ENCODE results near the gene ANGPTL8. TPM values are rescaled to one million over a fixed set of nuclear protein-coding genes. Genes with fewer than 3 reads are reported as not detected.

The ANGPTL8 gene
- total and polyA plus RNA-seq, 7 donors: 0.08 to 14.6 (median 0.48) TPM; not detected in 2

DNA sequence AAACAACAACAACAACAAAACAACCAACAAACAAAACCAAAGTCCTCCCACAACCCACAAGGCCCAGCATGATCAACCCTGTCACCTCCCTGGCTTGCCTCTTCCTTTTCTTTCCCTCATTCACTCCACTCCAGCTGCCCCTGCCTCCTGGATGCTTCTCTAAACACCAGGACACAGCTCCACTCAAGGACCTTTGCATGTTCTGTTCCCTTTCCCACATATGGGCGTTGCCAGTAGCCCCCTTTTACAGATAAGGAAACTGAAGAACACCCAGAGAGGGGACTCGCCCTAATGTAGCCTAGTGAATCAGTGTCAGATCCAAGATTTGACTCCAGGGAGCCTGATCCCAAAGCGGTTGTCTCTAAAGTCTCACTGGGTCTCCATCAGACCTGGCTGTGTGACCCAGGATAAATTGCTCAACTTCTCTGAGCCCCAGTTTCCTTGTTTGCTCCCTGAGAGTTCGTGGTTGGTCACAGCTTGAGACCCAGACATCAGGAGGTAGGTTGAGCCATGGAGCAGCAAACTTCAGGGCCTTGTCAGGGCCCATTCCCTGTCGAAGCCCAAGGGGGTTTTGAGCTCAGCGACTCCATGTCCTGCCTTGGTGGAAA, 25.9 kb downstream of the ANGPTL8 start:
- peaks cover 0 to 27% (median 7%) of the 10 kb centered on the region in 3 donors for H3K27me3 ChIP-seq (ENCODE audit: insufficient read depth in 3 of 3, low read length in 2 of 3)
- WGBS, 3 donors: 84 to 87% (median 86%) methylated on average over 6 of the region's 6 CpGs
- no peaks in the 10 kb centered on the region for H3K9me3 ChIP-seq
- H3K36me3 ChIP-seq (ENCODE audit: insufficient read depth in 1 of 2, low read depth in 1 of 2): no peaks in the 10 kb centered on the region
- no peak overlapping the region for H3K4me3 ChIP-seq
- ATAC-seq (no peak), DNase-seq (no peak)
- no peak overlapping the region for H3K27ac ChIP-seq
- TF ChIP-seq, protein P1, sequence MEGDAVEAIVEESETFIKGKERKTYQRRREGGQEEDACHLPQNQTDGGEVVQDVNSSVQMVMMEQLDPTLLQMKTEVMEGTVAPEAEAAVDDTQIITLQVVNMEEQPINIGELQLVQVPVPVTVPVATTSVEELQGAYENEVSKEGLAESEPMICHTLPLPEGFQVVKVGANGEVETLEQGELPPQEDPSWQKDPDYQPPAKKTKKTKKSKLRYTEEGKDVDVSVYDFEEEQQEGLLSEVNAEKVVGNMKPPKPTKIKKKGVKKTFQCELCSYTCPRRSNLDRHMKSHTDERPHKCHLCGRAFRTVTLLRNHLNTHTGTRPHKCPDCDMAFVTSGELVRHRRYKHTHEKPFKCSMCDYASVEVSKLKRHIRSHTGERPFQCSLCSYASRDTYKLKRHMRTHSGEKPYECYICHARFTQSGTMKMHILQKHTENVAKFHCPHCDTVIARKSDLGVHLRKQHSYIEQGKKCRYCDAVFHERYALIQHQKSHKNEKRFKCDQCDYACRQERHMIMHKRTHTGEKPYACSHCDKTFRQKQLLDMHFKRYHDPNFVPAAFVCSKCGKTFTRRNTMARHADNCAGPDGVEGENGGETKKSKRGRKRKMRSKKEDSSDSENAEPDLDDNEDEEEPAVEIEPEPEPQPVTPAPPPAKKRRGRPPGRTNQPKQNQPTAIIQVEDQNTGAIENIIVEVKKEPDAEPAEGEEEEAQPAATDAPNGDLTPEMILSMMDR (IDR thresholded peaks at IDR 0.05): no peak
- no peaks in the 10 kb centered on the region for H3K4me1 ChIP-seq
- intact Hi-C loops (cut with DNase I): no loop called here

DNA sequence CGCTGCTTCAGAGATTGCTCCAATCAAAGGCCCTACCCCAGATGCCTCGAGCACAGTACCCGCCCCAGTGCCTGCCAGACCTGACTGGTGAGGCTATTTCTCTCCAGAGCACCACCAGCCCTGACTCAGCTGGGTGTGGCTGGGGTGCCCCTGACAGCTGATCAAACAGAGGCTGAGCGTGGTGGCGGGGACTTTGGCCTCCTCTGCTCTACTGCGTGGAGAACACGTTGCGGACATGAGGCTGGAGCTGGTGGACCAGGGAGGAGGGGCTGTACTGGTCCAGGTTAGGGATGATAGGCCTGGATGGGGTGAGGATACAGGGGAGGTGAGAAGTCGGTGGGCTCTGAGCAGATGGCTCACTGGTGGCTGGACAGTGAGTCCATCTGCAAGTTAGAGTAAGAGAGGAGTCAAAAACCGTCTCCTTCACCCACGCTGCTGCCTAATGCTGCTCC, 26.4 kb downstream of the ANGPTL8 start:
- WGBS, 3 donors: 61 to 67% (median 67%) methylated on average over 11 of the region's 11 CpGs
- no peak overlapping the region for H3K27ac ChIP-seq
- H3K36me3 ChIP-seq (ENCODE audit: insufficient read depth in 1 of 2, low read depth in 1 of 2): no peaks in the 10 kb centered on the region
- H3K9me3 ChIP-seq: no peaks in the 10 kb centered on the region
- H3K27me3 ChIP-seq (ENCODE audit: insufficient read depth in 3 of 3, low read length in 2 of 3): peaks cover 0 to 24% (median 7%) of the 10 kb centered on the region in 3 donors
- TF ChIP-seq, protein P1 (IDR thresholded peaks at IDR 0.05): no peak
- ATAC-seq: peak in 1 of 4 donors; percentile 27
- no peak for DNase-seq
- intact Hi-C loops (cut with DNase I): no loop called here
- no peaks in the 10 kb centered on the region for H3K4me1 ChIP-seq
- no peak overlapping the region for H3K4me3 ChIP-seq

DNA sequence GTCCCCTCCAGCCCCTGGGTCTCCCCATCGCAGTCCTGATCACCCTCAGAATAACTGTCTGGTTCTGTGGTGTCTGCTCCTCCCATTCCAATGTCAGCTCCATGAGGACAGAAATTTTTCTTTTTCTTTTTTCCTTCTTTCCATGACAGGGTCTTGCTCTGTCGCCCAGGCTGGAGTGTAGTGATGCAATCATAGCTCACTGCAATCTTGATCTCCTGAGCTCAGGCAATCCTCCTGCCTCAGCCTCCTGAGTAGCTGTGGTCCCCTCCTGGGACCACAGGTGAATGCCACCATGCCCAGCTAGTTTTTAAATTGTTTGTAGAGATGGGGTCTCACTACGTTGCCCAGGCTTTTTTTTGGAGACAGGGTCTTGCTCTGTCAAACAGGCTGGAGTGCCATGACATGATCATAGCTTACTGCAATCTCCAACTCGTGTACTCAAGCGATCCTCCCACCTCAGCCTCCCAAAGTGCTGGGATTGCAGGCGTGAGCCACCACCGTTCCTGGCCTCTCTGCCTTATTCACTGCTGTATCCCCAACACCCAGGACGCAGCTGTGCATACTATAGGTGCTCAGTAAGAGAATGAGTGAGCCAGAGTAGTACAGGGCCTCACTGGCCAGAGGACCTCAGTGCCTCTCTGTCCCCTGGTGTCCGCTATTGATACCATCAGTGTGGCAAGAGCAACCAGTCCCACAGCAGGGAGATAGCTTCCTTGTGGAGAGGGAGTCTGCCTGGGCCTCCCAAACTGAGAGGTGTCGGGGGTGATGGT, 28.1 kb downstream of the ANGPTL8 start:
- Histone ChIP-seq H3K36me3 (ENCODE audit: insufficient read depth in 1 of 2, low read depth in 1 of 2) (no peaks in the 10 kb centered on the region), H3K9me3 (no peaks in the 10 kb centered on the region), H3K4me1 (no peaks in the 10 kb centered on the region), H3K27ac (no peak overlapping the region), H3K4me3 (no peak overlapping the region), H3K27me3 (ENCODE audit: insufficient read depth in 3 of 3, low read length in 2 of 3) (peaks cover 0 to 23% (median 6%) of the 10 kb centered on the region in 3 donors)
- ATAC-seq: no peak
- intact Hi-C loops (cut with DNase I): no loop called here
- 87 to 88% (median 87%) methylated on average over 10 of the region's 10 CpGs for WGBS, 3 donors
- no peak for DNase-seq
- TF ChIP-seq, protein P1 (IDR thresholded peaks at IDR 0.05): no peak

DNA sequence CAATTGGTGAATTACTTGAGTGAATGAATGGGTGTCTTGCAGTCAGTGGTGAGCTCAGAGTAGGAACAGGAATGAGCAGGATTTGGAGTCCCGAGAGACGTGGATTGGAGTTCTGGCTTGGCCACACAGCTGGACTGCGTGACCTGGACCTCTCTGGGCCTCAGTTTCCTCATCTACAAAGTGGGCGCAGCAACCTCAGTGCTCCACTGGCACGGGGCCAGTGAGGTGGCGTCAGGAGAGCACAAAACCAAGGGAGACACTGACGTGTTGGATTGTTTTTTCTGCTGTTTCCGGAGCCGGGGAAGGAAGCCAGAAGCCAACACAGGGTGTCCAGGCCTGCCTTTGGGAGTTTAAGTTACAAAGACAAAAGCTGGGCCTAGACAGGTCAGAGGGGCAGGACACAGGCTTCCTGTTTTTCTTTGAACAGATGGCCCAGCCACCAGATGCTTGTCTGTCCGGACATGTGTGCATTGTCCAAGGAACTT, 29.4 kb downstream of the ANGPTL8 start:
- H3K4me1 ChIP-seq: no peaks in the 10 kb centered on the region
- TF ChIP-seq, protein P1 (IDR thresholded peaks at IDR 0.05): no peak
- WGBS, 3 donors: 23 to 36% (median 34%) methylated on average over 10 of the region's 10 CpGs
- ATAC-seq (peak; percentile 32 to 78 (median 63)), DNase-seq (peak; percentile 61 to 82)
- intact Hi-C loops (cut with DNase I): loop anchor here in 1 of 2 donors (1.0 kb wide), 1 partner anchor 43 kb away; no protein-coding TSS in a partner anchor
- no peaks in the 10 kb centered on the region for H3K9me3 ChIP-seq
- no peak overlapping the region for H3K4me3 ChIP-seq
- H3K36me3 ChIP-seq (ENCODE audit: insufficient read depth in 1 of 2, low read depth in 1 of 2): no peaks in the 10 kb centered on the region
- peaks cover 0 to 9% (median 3%) of the 10 kb centered on the region in 3 donors for H3K27me3 ChIP-seq (ENCODE audit: insufficient read depth in 3 of 3, low read length in 2 of 3)
- H3K27ac ChIP-seq: peak overlapping the region; percentile 65

All from psoas muscle (tissue), 8 donors.